GM21737 (cell line): ENCODE results near the gene IGFLR1.

ENCODE experiments used
- ATAC-seq: cut with Tn5 transposase; IDR thresholded peaks from one replicate; pipeline ENCODE4 v1.9.1; 2021; ENCODE audit warnings: mild to moderate bottlenecking, moderate library complexity; ENCODE audit not compliant: unreplicated experiment

IGFLR1 gene

DNA sequence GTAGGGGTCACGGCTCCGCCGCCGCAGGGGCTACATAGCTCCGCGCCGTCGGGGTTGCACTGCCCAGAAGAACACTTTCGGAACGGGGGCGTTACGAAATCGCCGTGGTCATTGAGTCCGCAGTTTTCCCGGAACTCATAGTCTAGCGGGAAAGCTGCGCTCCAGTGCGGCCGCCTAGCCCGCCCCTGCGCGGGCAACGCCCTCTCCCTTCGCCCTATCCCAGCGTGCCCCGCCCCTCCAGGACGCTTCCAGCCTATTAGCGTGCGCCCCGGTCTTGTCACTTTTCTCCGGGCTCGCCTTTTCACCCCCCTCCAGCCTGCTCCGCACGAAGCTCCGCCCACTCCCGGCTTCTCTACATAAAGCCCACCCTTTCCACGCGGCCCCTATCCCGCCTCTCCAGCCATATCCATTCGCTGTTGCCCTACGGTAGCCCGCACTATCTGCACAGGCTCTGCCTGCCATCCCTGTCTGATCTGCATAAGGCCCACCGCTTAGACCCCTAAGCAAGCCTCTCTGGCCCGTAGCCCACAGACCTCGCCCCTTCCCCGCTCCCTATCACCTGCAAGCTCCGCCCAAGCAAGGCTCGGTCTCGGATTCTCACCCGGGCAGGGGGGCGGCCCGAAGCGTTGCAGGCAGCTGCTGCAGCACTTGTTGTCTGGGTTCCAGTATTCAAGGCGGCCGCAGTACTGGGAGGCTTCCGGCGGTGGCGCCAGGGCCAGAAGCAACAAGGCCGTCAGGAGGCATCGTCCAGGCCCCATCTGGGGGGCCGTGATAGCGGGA is 1.6 kb downstream of the IGFLR1 start:
- peak; percentile 50 for ATAC-seq

DNA sequence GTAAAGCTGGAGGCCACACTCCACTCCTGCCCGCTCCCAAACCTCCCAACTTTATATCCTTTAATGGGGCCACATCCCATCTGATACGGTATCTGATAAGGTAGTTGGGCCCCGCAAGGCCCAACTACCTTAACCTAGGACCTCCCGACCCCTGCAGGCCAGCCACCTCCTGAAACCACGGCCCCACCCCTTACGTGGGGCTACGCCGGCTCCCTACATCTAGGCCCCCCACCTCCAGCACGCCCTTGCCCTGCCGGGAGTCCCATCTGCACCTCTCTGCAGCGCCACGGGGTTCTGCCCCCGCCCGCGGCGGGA is 2.2 kb downstream of the IGFLR1 start:
- no peak for ATAC-seq

DNA sequence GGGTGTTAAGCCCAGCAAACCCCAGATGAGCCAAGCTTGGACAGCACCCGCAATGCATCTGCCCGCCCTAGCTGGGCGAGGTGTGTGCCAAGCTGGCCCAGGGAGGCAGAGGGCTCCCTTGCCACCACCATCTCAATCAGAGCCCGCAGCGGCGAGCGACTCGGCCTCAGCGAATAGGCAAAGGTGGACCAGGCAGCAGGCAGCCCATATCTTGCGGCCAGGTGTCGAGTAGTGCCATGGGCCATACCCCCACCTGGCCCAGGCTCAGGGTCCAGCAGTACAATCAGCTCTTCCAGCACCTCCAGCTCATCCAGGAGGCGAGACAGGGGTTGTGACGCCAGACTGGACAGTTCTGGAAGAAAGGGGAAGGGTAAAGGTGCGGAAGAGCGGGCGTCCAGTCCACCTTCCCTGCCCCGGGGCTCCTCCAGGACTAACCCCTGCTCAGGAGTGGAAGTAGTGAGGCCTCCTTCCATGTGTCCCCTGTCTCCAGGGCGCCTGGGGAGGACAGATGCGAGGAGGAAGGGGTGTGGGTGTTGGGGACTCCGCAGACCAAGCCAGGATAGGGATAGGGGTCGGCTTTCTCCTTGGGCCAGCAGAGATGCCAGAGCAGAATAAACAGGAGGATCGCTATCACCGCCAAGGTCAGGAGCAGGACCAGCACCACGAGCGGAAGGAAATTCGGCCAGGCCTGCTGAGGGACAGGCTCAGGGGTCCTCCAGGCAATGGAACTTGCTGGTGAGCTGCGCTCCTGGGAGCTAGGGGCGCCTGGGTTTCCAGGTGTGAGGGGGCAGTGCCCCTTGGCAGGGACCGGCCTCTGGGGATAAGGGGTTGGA is 2.8 kb downstream of the IGFLR1 start:
- no peak for ATAC-seq

DNA sequence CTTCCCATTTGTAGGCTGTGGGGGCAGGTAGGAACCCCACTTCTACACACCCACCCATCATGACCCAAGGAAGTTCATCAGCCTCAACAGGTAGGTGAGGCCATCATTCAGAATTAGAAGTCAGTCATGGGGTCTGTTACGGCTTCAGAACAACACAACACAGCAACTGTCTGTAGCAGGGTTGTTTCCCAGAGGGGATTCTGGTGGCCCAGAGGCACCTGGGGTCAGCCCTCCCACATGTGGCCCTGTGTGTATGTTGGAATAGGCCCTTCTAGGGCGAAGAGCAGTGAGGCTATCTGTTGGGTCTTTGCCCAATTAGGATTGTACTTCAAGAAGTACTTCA is 3.4 kb downstream of the IGFLR1 start:
- no peak for ATAC-seq

DNA sequence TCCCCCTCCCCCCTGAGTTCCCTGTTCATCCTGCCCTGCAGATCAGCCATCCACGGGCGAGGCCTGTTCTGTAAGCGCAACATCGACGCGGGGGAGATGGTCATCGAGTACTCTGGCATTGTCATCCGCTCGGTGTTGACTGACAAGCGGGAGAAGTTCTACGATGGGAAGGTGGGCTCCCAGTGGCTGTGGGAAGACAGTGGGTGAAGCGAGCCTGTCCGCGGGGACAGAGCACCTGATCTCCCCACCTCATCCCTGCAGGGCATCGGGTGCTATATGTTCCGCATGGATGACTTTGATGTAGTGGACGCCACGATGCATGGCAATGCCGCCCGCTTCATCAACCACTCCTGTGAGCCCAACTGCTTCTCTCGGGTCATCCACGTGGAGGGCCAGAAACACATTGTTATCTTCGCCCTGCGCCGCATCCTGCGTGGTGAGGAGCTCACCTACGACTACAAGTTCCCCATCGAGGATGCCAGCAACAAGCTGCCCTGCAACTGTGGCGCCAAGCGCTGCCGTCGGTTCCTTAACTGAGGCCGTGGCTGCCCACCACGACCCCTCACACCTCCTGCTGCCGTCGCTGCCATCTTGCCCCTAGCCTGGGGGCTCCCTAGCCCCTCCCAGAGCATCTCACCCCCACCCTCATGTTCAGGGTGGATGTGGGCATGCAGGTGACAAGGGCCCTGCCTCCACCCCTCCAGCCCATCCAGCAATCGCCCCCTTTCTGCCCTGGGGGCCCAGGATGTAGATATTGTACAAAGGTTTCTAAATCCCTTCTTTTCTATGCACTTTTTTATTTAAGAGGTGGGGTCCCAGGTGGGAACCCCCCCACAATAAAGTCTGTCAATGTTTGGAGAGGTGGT is 4.0 kb downstream of the IGFLR1 start:
- no peak for ATAC-seq

DNA sequence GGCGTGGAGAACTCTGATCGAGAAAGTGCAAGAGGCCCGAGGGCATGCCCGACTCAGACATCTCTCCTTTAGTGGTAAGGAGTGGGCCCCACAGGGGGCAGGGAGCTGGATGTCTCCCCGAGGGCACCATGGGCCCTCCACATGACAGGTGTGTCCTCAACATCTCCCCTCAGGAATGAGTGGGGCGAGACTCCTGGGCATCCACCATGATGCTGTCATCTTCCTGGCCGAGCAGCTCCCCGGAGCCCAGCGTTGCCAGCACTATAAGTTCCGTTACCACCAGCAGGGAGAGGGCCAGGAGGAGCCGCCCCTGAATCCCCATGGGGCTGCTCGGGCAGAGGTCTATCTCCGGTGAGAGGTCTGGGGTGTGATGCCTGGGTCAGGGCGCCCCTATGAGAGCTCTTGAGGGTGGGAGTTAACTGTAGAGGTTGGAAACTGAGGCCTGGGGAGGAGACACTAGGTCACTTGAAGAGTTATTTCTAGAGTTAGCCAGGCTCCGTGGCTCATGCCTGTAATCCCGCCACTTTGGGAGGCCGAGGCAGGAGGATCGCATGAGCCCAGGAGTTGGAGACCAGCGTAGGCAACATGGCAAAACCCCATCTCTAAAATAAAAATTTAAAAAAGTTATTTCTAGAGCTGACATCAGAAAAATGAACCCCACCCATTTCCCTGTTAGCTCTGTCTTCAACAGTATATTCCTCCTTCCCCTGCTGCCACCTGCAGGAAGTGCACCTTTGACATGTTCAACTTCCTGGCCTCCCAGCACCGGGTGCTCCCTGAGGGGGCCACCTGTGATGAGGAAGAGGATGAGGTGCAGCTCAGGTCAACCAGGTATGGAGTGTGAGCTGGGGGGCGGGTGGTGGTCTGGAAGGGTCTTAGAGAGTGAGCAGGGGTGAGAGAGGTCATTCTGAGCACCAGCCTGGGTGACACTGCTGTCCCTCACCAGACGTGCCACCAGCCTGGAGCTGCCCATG is 5.1 kb downstream of the IGFLR1 start:
- no peak for ATAC-seq

DNA sequence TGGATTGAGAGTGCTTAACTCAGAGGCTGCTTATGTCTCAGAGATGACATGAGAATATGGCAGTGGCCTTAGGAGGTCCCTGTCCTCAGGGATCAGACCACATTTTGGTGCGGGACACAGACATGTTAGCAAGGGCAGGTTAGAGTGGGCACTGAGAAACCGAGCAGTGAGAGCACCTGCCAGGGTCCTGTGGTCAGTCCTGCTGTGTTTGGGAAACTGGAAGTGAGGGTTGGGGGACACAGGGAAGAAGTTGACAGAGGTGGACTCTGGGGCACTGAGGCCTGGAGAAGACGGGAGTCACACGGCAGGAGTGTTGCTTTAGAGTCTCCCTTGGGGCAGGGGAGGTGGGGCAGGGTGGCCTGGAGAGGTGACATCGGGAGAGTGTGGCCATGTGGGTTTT is 7.4 kb downstream of the IGFLR1 start:
- ATAC-seq = no peak

DNA sequence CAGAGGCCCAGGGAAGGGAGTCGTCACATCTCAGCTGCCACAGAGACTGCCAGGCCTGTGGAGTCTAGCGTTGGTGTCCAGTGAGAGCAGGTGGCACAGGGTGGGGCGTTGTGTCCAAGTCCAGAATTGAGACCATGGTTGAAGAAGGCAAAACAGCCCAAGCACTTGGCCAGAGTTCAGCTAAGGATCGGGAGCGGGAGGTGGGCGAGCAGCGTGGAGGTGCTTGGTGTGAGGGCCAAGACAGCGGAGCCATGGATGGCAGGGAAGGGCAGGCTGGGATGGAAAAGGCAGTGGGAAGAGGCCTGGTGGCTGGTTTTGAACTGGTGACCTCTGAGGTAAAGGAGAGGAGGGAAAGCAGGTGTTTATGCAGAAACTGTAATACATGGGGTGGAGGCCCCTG is 8.0 kb downstream of the IGFLR1 start:
- ATAC-seq = no peak

DNA sequence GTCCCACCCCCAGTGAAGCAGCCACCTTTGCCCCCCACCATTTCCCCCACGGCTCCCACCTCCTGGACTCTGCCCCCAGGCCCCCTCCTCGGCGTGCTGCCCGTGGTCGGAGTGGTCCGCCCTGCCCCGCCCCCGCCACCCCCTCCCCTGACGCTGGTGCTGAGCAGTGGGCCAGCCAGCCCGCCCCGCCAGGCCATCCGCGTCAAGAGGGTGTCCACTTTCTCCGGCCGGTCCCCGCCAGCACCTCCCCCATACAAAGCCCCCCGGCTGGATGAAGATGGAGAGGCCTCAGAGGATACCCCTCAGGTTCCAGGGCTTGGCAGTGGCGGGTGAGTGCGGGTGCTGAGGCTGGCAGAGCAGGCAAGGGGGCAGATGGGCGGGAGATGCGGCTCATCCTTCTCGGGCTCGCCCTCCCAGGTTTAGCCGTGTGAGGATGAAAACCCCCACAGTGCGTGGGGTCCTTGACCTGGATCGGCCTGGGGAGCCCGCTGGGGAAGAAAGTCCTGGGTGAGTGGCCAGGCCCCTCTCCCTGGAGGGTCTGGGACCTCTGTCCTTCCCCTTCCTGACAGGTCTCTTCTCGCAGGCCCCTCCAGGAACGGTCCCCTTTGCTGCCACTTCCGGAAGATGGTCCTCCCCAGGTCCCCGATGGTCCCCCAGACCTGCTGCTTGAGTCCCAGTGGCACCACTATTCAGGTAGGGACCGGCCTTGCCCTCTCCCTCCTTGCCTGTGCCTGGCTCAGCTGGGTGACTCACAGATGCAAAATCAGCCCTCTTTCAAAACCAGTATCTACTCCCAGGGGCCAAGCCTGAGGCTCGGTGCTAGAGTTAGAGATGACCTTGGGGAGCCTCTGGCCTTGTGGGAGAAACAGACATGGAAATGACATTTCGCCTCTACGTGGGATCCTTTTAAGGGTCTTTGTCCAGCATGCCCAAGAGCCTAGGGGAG is 8.8 kb downstream of the IGFLR1 start:
- ATAC-seq = no peak

DNA sequence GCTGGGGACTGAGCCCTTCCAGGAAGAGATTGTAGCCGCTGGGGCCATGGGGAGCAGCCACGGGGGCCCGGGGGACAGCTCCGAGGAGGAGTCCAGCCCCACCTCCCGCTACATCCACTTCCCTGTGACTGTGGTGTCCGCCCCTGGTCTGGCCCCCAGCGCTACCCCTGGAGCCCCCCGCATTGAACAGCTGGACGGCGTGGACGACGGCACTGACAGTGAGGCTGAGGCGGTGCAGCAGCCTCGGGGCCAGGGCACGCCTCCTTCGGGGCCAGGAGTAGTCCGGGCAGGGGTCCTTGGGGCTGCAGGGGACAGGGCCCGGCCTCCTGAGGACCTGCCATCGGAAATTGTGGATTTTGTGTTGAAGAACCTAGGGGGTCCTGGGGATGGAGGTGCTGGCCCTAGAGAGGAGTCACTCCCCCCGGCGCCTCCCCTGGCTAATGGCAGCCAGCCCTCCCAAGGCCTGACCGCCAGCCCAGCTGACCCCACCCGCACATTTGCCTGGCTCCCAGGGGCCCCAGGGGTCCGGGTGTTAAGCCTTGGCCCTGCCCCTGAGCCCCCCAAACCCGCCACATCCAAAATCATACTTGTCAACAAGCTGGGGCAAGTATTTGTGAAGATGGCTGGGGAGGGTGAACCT is 9.6 kb downstream of the IGFLR1 start:
- no peak for ATAC-seq

DNA sequence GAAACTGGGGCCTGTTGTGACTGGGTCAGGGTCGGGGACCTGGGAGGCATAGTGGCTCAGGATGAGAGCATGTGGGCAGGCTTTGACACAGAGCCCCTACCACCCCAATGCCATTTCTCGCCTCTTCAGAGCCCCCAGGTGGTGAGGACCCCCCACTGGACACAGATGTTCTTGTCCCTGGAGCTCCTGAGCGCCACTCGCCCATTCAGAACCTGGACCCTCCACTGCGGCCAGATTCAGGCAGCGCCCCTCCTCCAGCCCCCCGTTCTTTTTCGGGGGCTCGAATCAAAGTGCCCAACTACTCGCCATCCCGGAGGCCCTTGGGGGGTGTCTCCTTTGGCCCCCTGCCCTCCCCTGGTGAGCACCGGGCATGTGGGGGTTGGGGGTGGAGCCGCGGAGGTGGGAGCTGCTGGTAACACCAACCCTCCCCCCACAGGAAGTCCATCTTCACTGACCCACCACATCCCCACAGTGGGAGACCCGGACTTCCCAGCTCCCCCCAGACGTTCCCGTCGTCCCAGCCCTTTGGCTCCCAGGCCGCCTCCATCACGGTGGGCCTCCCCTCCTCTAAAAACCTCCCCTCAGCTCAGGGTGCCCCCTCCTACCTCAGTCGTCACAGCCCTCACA is 10.4 kb downstream of the IGFLR1 start:
- ATAC-seq = no peak

DNA sequence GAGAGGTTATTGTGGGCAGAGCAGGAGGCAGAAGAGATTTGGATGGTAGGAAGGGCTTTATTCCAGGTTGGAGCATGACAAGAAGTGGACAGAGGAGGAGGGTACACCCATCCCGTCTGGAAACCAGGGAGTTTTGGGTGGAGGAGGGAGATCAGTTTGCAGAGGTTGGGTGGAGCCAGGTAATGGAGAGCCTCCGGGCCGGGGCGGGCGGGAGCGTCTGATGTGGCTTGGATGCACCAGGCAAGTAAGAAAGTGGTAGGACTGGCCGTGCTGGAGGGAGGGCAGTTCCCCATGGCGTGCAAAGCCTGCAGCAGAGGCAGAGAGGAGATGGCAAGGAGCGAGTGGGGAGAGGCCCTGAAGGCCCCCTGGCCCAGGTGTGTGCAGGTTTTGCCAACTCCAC is 10.9 kb downstream of the IGFLR1 start:
- no peak for ATAC-seq

DNA sequence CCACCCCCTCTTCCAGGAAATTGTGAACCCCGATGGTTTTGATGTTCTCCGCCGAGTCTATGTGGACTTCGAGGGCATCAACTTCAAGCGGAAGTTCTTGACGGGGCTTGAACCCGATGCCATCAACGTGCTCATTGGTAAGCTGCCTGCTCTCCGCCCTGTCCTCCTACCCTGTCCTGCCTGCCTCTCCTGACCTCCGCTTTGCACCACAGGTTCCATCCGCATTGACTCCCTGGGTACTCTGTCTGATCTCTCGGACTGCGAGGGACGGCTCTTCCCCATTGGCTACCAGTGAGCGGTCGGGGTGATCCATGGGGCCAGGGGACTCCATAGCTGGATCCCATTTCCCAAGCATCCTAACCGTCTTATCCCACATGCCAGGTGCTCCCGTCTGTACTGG is 11.9 kb downstream of the IGFLR1 start:
- no peak for ATAC-seq

DNA sequence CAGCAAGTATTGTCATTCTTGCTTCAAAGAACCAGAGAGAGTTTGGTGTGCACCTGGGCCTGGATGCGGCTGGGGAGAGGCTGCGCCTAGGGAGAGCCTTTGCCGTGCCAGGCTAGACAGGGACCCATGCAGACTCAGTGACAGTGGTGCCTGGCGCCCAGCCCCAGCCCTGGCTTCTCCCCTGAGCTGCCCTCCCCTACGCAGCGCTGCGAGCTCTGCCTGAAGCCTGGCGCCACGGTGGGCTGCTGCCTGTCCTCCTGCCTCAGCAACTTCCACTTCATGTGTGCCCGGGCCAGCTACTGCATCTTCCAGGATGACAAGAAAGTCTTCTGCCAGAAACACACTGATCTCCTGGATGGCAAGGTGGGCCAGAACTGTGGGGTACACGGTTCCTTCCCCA is 12.5 kb downstream of the IGFLR1 start:
- no peak for ATAC-seq

DNA sequence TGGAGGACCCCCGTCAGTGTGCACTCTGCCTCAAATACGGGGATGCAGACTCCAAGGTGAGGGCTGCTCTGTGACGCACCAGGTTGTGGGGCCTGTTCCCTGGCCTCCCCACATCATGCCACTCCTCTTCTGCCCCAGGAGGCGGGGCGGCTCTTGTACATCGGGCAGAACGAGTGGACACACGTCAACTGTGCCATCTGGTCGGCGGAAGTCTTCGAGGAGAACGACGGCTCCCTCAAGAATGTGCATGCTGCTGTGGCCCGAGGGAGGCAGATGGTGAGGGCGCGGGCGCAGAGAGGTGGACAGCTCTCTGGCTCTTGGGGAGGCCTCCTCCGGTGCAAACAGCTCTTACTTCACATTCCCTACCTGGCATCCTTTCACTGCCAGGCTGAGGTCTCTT is 13.2 kb downstream of the IGFLR1 start:
- ATAC-seq = no peak

DNA sequence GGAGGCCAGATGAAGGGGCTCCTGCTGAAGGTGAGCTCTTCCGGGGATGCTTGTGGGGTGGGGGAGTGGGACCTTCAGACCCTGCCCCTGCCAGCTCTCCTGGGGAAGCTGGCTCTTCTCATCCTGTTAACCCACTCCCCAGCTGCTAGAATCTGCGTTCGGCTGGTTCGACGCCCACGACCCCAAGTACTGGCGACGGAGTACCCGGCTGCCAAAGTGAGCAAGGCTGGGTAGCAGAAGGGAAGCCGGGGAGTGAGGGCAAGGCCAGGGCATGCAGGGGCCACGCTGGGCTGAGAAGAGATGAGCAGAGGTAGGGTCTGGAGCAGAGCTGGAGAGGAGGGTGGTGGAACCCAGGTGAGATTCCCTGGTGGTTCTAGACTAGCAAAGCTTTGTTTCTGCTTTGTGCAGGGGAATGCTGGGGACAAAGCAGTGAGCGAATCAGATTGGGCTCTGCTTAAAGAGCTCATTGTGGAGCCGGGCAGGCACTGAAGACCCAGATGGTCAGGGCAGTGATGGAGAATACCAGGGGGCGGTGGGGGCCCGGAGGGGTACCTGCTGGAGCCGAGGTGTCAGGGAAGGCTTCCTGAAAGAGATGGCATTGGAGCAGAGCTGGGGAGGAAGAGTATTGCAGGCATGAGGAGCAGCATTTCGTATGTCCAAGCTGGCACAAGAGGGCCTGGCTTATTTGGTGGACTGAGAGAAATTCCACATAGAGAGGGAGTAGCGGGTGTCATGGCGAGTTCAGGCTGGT is 14.1 kb downstream of the IGFLR1 start:
- no peak for ATAC-seq

DNA sequence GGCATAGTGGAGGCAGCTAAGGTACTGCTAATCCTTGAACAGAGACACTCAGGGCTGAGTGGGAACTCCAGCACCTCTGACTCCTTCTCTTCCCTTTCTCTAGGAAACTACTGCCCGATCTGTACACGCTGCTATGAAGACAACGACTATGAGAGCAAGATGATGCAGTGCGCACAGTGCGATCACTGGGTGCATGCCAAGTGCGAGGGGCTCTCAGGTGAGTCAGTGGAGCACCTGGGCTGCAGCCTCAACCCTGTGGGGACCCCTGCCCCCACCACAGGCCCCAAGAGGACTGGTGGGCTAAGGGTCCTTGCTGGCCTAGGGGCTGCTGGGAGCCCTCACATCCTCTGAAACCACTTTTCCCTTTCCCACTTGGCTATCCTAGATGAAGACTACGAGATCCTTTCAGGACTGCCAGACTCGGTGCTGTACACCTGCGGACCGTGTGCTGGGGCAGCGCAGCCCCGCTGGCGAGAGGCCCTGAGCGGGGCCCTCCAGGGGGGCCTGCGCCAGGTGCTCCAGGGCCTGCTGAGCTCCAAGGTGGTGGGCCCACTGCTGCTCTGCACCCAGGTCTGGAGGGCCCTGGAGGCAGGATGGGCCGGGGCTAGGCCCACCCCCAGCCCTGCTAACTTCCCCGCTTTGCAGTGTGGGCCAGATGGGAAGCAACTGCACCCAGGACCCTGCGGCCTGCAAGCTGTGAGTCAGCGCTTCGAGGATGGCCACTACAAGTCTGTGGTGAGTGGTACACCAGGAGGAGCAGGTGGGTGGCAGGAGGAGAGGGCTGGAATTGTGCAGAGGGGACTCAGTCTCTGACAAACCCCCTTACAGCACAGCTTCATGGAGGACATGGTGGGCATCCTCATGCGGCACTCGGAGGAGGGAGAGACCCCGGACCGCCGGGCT is 14.9 kb downstream of the IGFLR1 start:
- no peak for ATAC-seq
